GM19395 (cell line): ENCODE results near the gene MTREX.
"Not testable (repeated sequence)": the region's sequence is repeated elsewhere in the genome, so short reads cannot be mapped to it uniquely, and the experiment has no call there.

Experiments
- ATAC-seq: cut with Tn5 transposase; IDR thresholded peaks from one replicate; pipeline ENCODE4 v1.9.1; 2021; ENCODE audit warnings: mild to moderate bottlenecking, moderate library complexity; ENCODE audit not compliant: unreplicated experiment

MTREX gene

GRCh38 chr5:55307383-55308253 lies at the start of gene MTREX, which contains the start of gene DHX29:
Gene MTREX, plus strand, starts transcription at chr5:55307989. Its CDS starts 25 bp downstream, at chr5:55308014.
Gene DHX29, minus strand, starts transcription at chr5:55307694. Its CDS starts 121 bp downstream, at chr5:55307573.
- peak; percentile 92 for ATAC-seq

- ATAC-seq, result no peak
Observed at GRCh38 chr5:55258339-55258738, 49.5 kb upstream of the MTREX start.

DNA sequence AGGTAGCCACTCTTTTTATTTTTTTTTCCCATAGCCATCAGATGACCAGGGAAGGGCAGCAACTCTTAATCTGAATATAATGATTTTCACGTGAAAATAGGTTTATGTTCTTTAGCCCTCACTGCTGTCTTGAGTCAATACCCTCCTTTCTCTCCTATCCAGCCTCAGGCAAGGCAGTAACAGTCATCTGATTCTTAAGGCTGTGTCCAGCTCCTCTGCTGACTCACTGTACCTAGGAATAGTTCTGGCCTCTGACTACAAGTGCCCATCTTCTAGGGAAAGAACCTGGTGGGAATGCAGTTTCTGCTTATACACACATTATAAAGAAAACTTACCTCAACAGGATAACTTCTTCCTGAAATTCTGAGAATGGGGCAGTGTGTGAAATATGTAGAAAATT lies 31.0 kb upstream of the MTREX start:
- ATAC-seq, result no peak

- no peak for ATAC-seq
Observed at GRCh38 chr5:55278778-55279177, 29.0 kb upstream of the MTREX start.

GRCh38 chr5:55286411-55286933 lies 21.3 kb upstream of the MTREX start:
- no peak for ATAC-seq

DNA sequence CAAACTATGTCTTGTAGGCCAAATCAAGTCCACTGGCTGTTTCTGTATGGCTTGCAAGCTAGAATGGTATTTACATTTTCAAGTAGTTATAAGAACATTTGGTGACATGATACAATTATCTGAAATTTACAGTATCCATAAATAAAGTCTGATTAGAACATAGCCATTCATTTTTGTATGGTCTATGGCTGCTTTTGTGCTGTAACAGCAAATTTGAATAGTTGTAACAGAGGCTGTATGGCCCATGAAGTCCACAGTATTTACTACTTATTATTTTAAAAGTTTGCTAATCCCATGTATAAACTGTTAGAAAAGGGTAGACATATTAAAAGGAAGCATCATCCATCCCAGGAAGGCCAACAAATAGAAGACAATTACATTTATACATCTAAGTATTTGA lies 18.0 kb upstream of the MTREX start:
- no peak for ATAC-seq

DNA sequence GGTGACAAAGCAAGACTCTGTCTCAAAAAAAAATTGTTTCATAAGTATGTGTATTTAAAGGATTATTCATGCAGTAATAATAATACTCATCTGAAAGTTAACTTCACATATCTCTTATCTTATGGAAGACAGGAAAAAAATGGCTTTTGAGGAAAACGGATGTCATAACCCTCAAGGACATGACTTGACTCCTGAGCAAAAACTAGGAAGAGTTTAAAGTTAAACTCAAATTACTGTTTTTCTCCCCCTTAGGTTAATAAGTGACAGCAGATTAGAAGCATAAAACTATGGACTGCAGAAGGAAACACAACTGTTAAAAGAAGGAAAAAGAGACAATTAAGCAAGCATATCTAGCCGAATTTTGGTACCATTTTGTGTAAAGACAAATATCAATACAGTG lies 16.8 kb upstream of the MTREX start:
- ATAC-seq, result no peak

- no peak for ATAC-seq
Observed at GRCh38 chr5:55294935-55295334, 12.9 kb upstream of the MTREX start.

DNA sequence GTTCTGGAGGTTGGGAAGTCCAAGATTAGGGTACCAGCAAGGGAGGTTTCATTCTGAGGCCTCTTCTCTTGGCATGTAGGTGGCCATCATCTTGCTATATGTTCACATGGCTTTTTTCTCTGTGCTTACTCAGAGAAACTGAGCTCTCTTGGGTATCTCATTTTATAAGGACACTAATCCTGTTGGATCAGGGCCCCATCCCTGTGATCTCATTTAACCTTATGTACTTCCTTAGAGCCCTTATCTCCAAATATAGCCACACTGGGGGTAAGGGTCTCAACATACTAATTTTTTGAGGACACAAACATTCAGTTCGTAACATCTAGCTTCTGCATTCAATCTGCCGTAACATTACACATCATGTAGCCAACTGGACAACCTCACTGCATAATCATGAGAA lies 6.9 kb upstream of the MTREX start:
- ATAC-seq, result no peak

GRCh38 chr5:55303238-55303690 lies 4.5 kb upstream of the MTREX start:
- ATAC-seq, result no peak

DNA sequence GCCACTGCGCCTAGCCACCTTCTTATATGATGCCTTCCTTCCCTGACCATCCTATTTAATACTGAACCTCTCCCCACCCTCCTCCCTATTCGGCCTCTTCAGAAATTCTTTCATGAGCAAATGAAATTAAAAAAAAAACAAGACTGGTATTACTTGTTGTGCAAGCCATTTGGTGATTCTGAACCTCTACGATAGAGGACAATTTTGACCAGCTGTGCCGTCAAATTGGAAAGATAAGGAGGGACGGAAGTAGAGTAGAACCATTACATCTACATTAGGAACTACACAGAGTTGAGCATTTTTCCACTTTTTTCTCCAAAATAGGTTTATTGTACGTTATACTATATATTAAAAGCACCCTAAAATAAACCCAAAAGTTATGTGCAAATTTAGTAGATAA lies 3.2 kb upstream of the MTREX start:
- no peak for ATAC-seq

DNA sequence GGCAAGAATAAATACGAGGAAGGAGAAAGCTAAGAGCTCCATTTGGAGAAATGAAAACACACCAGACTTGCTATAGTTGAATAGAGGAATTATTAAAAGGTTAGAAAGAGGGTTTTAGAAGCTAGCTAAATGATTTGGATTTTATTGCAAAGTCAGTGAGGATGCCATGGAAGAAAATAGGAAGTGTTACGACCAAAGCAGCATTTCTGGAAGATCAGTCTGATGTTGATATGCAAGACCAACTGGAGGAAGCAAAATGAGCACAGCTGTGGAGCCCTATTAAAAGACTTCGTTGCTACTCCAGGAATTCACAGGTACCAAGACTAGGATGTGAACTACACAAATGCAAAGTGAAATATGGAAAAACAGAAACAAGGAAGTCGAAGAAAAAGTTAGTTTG lies 2.4 kb upstream of the MTREX start:
- ATAC-seq, result no peak

- peak; percentile 25 for ATAC-seq
Observed at GRCh38 chr5:55306641-55307382, 977 bp upstream of the MTREX start.

DNA sequence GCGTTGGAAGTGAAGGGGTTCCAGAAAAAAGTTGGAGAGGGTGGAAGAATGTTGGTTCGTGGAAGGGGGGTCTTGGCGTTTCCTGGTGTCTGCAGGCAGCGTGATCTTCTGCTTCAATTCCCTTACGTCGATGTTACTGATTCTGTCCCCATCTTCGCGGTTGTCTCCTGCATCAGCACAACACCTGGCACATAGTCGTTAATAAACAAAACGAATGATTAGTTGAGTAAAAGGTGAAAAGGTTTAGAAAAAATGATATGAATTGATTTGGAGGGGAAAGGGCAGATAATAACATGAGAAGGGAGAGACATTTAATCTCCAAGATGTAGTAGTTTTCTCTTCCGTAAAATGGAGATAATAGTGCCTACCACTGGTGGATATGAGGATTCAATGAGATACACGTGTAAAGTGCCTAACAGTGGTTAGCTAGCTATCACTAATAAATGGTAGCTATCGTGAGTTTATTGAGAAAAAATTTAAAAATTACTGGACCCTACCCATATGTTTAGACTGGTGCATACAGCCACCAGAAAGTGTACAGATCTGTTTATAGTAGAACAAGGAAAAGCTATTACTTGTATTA lies 556 bp downstream of the MTREX start:
- ATAC-seq, result peak; percentile 12

DNA sequence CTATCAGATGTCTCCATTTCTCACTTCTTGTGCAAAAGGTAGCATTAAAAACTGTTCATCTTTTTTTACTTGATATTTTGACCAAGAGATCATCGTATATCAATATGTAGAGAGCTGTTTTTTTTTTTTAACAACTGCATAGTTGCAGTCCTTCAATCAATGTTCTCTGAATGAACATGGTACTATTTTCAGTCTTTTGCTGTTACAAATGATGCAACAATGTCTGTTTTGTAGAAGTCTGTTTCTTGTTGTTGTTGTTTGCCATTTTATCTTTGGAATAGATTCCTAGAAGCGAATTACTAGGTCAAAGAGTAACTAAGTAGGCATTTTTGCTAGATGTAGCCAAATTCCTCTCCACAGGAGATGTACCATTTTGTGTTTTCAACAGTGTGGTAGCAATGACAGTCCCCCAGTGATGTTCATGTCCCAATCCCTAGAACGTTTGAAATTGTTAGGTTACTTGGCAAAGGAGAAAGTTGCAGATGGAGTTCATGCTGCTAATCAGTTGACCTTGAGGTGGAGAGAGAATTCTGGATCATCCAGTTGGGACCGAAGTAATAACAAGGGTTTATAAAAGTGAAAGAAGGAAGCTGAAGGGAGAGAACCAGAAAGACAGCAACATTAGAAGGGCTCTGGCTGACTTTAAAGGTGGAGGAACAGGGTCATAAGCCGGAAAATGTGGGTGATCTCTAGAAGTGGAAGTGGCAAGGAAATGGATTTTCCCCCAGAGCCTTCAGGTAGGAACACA lies 6.3 kb downstream of the MTREX start:
- no peak for ATAC-seq

DNA sequence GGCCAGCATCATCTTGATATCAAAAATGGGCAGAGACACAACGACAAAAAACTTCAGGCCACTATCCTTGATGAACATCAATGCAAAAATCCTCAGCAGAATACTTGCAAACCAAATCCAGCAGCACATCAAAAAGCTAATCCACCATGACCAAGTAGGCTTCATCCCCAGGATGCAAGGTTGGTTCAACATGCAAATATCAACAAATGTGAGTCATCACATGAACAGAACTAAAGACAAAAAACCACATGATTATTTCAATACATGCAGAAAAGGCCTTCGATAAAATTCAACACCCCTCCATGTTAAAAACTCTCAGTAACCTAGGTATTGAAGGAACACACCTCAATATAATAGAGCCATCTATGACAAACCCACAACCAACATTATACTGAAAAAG lies 8.5 kb downstream of the MTREX start:
- no peak for ATAC-seq

DNA sequence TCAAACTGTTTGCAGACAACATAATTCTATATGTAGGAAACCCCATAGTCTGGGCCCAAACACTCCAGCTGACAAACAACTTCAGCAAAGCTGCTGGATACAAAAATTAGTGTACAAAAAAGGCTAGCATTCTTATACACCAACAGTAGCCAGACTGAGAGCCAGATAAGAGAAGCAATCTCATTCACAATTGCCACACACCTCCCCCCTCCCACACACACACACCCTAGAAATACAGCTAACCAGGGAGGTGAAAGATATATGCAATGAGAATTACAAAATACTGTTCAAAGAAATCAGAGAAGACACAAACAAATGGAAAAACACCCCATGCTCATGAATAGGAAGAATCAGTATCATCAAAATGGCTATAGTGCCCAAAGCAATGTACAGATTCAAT lies 9.0 kb downstream of the MTREX start:
- no peak for ATAC-seq

- not testable (repeated sequence) for ATAC-seq
Observed at GRCh38 chr5:55318237-55318636, 10.4 kb downstream of the MTREX start.

GRCh38 chr5:55319491-55319890 lies 11.7 kb downstream of the MTREX start:
- ATAC-seq, result no peak

DNA sequence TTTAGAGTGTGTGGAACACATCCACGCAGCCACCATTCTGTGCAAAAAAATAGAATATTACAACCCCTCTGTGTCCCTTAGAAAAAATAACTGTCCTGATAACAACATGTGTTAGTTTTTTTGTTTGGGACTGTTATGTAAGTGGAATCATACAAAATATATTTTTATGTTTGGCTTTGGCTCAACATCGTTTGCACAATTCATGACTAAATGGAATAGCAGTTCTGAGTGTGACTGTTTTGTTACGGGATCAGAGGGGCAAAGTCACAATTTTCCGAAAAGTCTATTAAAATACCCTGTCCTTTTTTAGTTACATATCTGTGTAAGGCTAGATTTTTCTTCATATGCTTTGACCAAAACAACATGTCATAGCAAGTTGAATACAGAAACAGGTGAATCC lies 12.8 kb downstream of the MTREX start:
- ATAC-seq, result no peak

DNA sequence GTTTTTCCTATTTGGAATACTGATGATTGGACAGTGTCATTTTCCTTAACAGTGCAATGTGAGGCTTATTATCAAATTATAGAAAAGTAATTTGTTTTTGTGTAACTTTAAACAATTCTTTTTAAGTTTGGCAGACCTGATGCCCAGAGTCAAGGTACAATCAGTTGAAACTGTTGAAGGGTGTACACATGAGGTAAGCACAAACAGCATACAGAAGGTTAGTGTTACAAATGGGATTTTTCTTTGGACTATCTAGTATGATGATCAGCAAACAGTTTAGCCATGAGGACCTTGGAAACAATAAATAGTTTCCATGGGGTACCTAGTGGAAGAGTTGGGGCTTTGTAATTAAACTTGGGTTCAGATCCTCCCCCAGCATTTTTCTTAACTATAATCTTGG lies 16.2 kb downstream of the MTREX start:
- no peak for ATAC-seq
